Astrocyte (in vitro differentiated cells and primary cell): ENCODE data around the gene NLRP8. TPM values are rescaled to one million over a fixed set of nuclear protein-coding genes. Genes with fewer than 3 reads are reported as not detected.
"Not testable (repeated sequence)": the region's sequence is repeated elsewhere in the genome, so short reads cannot be mapped to it uniquely, and the experiment has no call there.

ENCODE experiments used
- DNase-seq: peaks from one replicate; pipeline ENCODE4 v3.0.0-alpha.2; 2010; ENCODE audit warnings: low read depth
- FAIRE-seq: peaks from 2 replicates; lab custom pipeline; 2011; peaks lifted over from hg19 to GRCh38; lab: Jason Lieb, UNC
- H2AFZ ChIP-seq: 2 replicates; pipeline ENCODE4 v1.6.0; 2012; ENCODE audit warnings: low read depth, low read length, inconsistent platforms
- H3K27ac ChIP-seq: 2 replicates; pipeline ENCODE4 v1.5.1; 2011; ENCODE audit warnings: low read depth, low read length, inconsistent platforms
- H3K27me3 ChIP-seq: 2 replicates; pipeline ENCODE4 v1.6.0; 2011; ENCODE audit warnings: low read length, inconsistent platforms; ENCODE audit not compliant: insufficient read depth
- H3K36me3 ChIP-seq: 2 replicates; pipeline ENCODE4 v1.5.1; 2011; ENCODE audit warnings: low read length, inconsistent platforms; ENCODE audit not compliant: insufficient read depth
- H3K4me1 ChIP-seq: 2 replicates; pipeline ENCODE4 v1.5.1; 2011; ENCODE audit warnings: low read length, inconsistent platforms; ENCODE audit not compliant: insufficient read depth
- H3K4me2 ChIP-seq: 2 replicates; pipeline ENCODE4 v1.6.0; 2012; ENCODE audit warnings: low read length, inconsistent platforms
- H3K4me3 ChIP-seq: 2 replicates; pipeline ENCODE4 v1.5.1; 2011; ENCODE audit warnings: low read depth, mild to moderate bottlenecking, low read length, inconsistent platforms; ENCODE audit not compliant: insufficient read depth
- H3K79me2 ChIP-seq: 2 replicates; pipeline ENCODE4 v1.6.0; 2012; ENCODE audit warnings: mild to moderate bottlenecking, low read length, inconsistent platforms; ENCODE audit not compliant: insufficient read depth
- H3K9ac ChIP-seq: 2 replicates; pipeline ENCODE4 v1.6.0; 2012; ENCODE audit warnings: mild to moderate bottlenecking, low read length, inconsistent platforms
- H3K9me3 ChIP-seq: 2 replicates; pipeline ENCODE4 v1.5.1; 2012; ENCODE audit warnings: low read depth, mild to moderate bottlenecking, low read length, inconsistent platforms; ENCODE audit not compliant: insufficient read depth
- H4K20me1 ChIP-seq: 2 replicates; pipeline ENCODE4 v1.6.0; 2012; ENCODE audit warnings: low read length, inconsistent platforms; ENCODE audit not compliant: insufficient read depth
- H3K27ac Mint-ChIP-seq: one replicate; pipeline ENCODE4 v1.8.0; 2021; ENCODE audit warnings: mild to moderate bottlenecking, mixed read lengths; ENCODE audit not compliant: unreplicated experiment
- H3K27me3 Mint-ChIP-seq: one replicate; pipeline ENCODE4 v1.8.0; 2021; ENCODE audit warnings: low read depth, mixed read lengths; ENCODE audit not compliant: unreplicated experiment
- H3K36me3 Mint-ChIP-seq: one replicate; pipeline ENCODE4 v1.8.0; 2021; ENCODE audit warnings: low read depth, mixed read lengths; ENCODE audit not compliant: unreplicated experiment
- H3K4me1 Mint-ChIP-seq: one replicate; pipeline ENCODE4 v1.8.0; 2021; ENCODE audit warnings: low read depth, mixed read lengths; ENCODE audit not compliant: unreplicated experiment
- H3K4me3 Mint-ChIP-seq: one replicate; pipeline ENCODE4 v1.8.0; 2021; ENCODE audit warnings: mild to moderate bottlenecking, moderate library complexity, mixed read lengths; ENCODE audit not compliant: unreplicated experiment
- H3K9me3 Mint-ChIP-seq: one replicate; pipeline ENCODE4 v1.8.0; 2021; ENCODE audit warnings: mild to moderate bottlenecking, mixed read lengths; ENCODE audit not compliant: unreplicated experiment
- EZH2 ChIP-seq: IDR thresholded peaks from 2 replicates; pipeline ENCODE4 v1.6.1; 2012; ENCODE audit warnings: mild to moderate bottlenecking, low read length, inconsistent platforms; ENCODE audit not compliant: insufficient read depth
- total RNA-seq: library from RNA; stranded (reverse); gene quantifications from 2 replicates; pipeline ENCODE4 v1.2.1, GENCODE V29; 2021
- TF ChIP-seq, protein P1 (sequence below): IDR thresholded peaks from 2 replicates; pipeline ENCODE4 v1.5.1; 2011; ENCODE audit warnings: low read depth, mild to moderate bottlenecking, inconsistent platforms, low read length, moderate library complexity; ENCODE audit not compliant: insufficient read depth

The NLRP8 gene
- total RNA-seq, 1 donor from 2014 or later, result not detected

DNA sequence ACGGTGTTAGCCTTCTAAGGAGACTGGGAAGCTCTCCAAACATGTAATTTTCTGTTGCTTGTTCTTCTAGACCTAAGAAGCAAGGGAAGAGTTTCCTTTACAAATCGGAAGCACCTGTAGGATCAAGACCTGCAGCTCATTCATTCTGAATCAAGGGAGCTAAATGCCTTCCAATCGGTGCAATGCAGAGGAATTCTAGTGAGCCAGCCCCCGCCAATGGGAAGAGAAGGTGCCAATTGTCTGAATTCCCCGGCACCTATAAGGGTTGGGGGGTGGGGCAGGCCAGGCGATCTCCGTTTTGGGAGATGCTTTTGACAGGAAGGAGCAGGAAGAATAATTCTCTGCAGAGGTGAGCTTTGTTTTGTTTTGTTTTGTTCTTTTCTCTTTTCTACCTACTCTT is 8.4 kb upstream of the NLRP8 start:
- Mint-ChIP-seq H3K27ac (no peak overlapping the region), H3K4me1 (no peaks in the 10 kb centered on the region), H3K36me3 (no peaks in the 10 kb centered on the region), H3K27me3 (no peaks in the 10 kb centered on the region), H3K4me3 (no peak overlapping the region), H3K9me3 (peaks cover 20% of the 10 kb centered on the region)
- DNase-seq (no peak), FAIRE-seq (no peak)
- H3K4me2 ChIP-seq, result no peak overlapping the region
- TF ChIP-seq, protein P1, sequence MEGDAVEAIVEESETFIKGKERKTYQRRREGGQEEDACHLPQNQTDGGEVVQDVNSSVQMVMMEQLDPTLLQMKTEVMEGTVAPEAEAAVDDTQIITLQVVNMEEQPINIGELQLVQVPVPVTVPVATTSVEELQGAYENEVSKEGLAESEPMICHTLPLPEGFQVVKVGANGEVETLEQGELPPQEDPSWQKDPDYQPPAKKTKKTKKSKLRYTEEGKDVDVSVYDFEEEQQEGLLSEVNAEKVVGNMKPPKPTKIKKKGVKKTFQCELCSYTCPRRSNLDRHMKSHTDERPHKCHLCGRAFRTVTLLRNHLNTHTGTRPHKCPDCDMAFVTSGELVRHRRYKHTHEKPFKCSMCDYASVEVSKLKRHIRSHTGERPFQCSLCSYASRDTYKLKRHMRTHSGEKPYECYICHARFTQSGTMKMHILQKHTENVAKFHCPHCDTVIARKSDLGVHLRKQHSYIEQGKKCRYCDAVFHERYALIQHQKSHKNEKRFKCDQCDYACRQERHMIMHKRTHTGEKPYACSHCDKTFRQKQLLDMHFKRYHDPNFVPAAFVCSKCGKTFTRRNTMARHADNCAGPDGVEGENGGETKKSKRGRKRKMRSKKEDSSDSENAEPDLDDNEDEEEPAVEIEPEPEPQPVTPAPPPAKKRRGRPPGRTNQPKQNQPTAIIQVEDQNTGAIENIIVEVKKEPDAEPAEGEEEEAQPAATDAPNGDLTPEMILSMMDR, result no peak
- TF ChIP-seq EZH2, result no peak
- H3K4me1 ChIP-seq, result no peaks in the 10 kb centered on the region
- no peaks in the 10 kb centered on the region for H3K36me3 ChIP-seq
- H3K79me2 ChIP-seq, result no peaks in the 10 kb centered on the region
- peaks cover 10% of the 10 kb centered on the region for H3K9me3 ChIP-seq
- no peak overlapping the region for H3K9ac ChIP-seq
- H4K20me1 ChIP-seq, result no peaks in the 10 kb centered on the region
- H3K27ac ChIP-seq, result no peak overlapping the region
- no peak overlapping the region for H3K4me3 ChIP-seq
- no peak overlapping the region for H2AFZ ChIP-seq
- H3K27me3 ChIP-seq, result no peaks in the 10 kb centered on the region

DNA sequence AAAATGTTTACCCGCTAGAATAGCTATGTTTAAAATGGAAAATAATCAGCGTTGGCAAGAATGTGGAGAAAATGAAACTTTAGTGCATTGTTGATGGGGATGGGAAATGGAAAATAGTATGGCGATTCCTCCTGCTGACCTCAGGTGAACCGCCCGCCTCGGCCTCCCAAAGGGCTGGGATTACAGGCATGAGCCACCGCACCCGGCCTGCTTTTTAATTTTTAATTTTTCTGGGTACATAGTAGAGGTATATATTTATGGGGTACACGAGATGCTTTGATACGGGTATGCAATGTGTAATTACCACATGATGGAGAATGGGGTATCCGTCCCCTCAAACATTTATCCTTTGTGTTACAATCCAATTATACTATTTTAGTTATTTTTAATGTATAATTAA is 7.3 kb upstream of the NLRP8 start:
- Mint-ChIP-seq H3K27ac (no peak overlapping the region), H3K27me3 (no peaks in the 10 kb centered on the region), H3K9me3 (peaks cover 17% of the 10 kb centered on the region), H3K4me3 (no peak overlapping the region), H3K4me1 (no peaks in the 10 kb centered on the region), H3K36me3 (no peaks in the 10 kb centered on the region)
- Histone ChIP-seq H3K27ac (no peak overlapping the region), H3K4me3 (no peak overlapping the region), H3K4me1 (no peaks in the 10 kb centered on the region), H3K79me2 (no peaks in the 10 kb centered on the region), H3K9me3 (peaks cover 2% of the 10 kb centered on the region), H3K9ac (no peak overlapping the region), H3K36me3 (no peaks in the 10 kb centered on the region), H3K4me2 (no peak overlapping the region), H2AFZ (no peak overlapping the region), H4K20me1 (no peaks in the 10 kb centered on the region), H3K27me3 (no peaks in the 10 kb centered on the region)
- no peak for TF ChIP-seq EZH2
- TF ChIP-seq, protein P1, result no peak
- FAIRE-seq, result no peak
- no peak for DNase-seq

DNA sequence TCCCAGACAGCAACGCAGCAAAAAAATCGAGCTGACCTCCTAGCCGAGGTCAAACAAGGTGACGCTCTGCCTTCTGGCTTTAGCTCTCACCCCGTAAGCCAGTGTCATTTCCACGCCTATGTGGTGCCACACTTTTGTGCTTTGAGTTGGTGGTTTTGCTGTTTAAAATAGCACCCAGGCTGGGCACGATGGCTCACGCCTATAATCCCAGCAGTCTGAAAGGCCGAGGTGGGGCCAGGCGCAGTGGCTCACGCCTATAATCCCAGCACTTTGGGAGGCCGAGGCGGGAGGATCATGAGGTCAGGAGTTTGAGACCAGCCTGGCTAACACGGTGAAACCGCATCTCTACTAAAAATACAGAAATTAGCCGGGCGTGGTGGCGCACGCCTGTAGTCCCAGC is 2.9 kb downstream of the NLRP8 start:
- H3K9me3 Mint-ChIP-seq, result peaks cover 16% of the 10 kb centered on the region

More for the DNA sequence above, 2.9 kb downstream of the NLRP8 start:
- H3K9ac ChIP-seq, H3K27ac ChIP-seq, H4K20me1 ChIP-seq, H3K4me1 Mint-ChIP-seq, H2AFZ ChIP-seq, H3K27me3 ChIP-seq, H3K4me3 Mint-ChIP-seq, H3K36me3 ChIP-seq, H3K4me3 ChIP-seq, DNase-seq, H3K27ac Mint-ChIP-seq, FAIRE-seq, H3K4me1 ChIP-seq, H3K36me3 Mint-ChIP-seq, H3K4me2 ChIP-seq, H3K79me2 ChIP-seq, H3K27me3 Mint-ChIP-seq: not testable (repeated sequence)
- H3K9me3 ChIP-seq, result peaks cover 14% of the 10 kb centered on the region
